ENCODE measurements around the gene TBRG4.

DNA sequence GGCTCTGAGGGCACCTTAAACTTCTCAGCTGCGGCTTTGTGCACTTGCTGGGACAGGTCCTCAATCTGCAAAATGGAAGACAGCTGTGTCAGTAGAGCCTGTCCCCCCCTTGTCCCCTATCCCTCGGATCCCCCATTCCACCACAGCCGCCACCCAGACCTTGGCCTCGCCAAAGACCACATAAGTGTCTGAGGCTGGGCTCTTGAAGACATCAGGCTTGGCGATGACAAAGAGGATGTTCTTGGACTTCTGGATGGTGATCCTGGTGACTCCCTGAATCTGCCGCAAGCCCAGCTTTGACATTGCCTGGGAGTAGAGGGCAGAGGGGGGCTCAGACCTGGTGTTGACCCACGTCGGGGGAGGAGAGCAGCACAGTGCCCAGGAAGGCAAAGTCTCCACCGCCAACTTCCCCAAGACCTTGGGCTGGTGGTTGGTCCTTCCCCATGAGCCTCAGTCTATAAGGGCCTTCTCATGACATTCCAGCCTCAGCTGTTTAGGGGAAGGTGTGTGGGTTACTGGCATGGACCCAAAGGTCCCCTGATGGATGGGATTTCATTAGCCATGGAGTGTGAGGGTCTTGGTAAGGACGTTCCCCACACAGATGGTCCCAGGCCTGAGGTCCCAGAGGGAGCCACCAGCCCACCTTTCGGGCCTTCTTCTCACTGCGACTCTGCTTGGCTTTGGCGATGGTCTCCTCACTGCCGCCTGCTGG lies 30.4 kb downstream of the TBRG4 start:
- no peak for TF ChIP-seq ZSCAN30 (tag by site-specific recombination; IDR thresholded peaks at IDR 0.05)
- TF ChIP-seq, protein P1, sequence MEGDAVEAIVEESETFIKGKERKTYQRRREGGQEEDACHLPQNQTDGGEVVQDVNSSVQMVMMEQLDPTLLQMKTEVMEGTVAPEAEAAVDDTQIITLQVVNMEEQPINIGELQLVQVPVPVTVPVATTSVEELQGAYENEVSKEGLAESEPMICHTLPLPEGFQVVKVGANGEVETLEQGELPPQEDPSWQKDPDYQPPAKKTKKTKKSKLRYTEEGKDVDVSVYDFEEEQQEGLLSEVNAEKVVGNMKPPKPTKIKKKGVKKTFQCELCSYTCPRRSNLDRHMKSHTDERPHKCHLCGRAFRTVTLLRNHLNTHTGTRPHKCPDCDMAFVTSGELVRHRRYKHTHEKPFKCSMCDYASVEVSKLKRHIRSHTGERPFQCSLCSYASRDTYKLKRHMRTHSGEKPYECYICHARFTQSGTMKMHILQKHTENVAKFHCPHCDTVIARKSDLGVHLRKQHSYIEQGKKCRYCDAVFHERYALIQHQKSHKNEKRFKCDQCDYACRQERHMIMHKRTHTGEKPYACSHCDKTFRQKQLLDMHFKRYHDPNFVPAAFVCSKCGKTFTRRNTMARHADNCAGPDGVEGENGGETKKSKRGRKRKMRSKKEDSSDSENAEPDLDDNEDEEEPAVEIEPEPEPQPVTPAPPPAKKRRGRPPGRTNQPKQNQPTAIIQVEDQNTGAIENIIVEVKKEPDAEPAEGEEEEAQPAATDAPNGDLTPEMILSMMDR (tag by site-specific recombination; IDR thresholded peaks at IDR 0.05): no peak
- no peak for TF ChIP-seq ZNF529 (tag by site-specific recombination; IDR thresholded peaks at IDR 0.05; ENCODE audit: insufficient replicate concordance)
- TF ChIP-seq ZBTB20 (tag by site-specific recombination; IDR thresholded peaks at IDR 0.05): no peak
- no peak for TF ChIP-seq YY1 (tag by site-specific recombination; IDR thresholded peaks at IDR 0.05)
- no peak for TF ChIP-seq ZNF23 (tag by site-specific recombination; IDR thresholded peaks at IDR 0.05; ENCODE audit: borderline replicate concordance)
- no peak for TF ChIP-seq ZNF776 (tag by site-specific recombination; IDR thresholded peaks at IDR 0.05; ENCODE audit: borderline replicate concordance)
- TF ChIP-seq, protein P2, sequence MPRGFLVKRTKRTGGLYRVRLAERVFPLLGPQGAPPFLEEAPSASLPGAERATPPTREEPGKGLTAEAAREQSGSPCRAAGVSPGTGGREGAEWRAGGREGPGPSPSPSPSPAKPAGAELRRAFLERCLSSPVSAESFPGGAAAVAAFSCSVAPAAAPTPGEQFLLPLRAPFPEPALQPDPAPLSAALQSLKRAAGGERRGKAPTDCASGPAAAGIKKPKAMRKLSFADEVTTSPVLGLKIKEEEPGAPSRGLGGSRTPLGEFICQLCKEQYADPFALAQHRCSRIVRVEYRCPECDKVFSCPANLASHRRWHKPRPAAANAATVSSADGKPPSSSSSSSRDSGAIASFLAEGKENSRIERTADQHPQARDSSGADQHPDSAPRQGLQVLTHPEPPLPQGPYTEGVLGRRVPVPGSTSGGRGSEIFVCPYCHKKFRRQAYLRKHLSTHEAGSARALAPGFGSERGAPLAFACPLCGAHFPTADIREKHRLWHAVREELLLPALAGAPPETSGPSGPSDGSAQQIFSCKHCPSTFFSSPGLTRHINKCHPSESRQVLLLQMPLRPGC (tag by site-specific recombination; IDR thresholded peaks at IDR 0.05): no peak
- TF ChIP-seq, protein P3, sequence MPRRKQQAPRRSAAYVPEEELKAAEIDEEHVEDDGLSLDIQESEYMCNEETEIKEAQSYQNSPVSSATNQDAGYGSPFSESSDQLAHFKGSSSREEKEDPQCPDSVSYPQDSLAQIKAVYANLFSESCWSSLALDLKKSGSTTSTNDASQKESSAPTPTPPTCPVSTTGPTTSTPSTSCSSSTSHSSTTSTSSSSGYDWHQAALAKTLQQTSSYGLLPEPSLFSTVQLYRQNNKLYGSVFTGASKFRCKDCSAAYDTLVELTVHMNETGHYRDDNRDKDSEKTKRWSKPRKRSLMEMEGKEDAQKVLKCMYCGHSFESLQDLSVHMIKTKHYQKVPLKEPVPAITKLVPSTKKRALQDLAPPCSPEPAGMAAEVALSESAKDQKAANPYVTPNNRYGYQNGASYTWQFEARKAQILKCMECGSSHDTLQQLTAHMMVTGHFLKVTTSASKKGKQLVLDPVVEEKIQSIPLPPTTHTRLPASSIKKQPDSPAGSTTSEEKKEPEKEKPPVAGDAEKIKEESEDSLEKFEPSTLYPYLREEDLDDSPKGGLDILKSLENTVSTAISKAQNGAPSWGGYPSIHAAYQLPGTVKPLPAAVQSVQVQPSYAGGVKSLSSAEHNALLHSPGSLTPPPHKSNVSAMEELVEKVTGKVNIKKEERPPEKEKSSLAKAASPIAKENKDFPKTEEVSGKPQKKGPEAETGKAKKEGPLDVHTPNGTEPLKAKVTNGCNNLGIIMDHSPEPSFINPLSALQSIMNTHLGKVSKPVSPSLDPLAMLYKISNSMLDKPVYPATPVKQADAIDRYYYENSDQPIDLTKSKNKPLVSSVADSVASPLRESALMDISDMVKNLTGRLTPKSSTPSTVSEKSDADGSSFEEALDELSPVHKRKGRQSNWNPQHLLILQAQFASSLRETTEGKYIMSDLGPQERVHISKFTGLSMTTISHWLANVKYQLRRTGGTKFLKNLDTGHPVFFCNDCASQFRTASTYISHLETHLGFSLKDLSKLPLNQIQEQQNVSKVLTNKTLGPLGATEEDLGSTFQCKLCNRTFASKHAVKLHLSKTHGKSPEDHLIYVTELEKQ (tag by site-specific recombination; IDR thresholded peaks at IDR 0.05; ENCODE audit: borderline replicate concordance): no peak
- TF ChIP-seq, protein P4, sequence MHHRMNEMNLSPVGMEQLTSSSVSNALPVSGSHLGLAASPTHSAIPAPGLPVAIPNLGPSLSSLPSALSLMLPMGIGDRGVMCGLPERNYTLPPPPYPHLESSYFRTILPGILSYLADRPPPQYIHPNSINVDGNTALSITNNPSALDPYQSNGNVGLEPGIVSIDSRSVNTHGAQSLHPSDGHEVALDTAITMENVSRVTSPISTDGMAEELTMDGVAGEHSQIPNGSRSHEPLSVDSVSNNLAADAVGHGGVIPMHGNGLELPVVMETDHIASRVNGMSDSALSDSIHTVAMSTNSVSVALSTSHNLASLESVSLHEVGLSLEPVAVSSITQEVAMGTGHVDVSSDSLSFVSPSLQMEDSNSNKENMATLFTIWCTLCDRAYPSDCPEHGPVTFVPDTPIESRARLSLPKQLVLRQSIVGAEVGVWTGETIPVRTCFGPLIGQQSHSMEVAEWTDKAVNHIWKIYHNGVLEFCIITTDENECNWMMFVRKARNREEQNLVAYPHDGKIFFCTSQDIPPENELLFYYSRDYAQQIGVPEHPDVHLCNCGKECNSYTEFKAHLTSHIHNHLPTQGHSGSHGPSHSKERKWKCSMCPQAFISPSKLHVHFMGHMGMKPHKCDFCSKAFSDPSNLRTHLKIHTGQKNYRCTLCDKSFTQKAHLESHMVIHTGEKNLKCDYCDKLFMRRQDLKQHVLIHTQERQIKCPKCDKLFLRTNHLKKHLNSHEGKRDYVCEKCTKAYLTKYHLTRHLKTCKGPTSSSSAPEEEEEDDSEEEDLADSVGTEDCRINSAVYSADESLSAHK (tag by site-specific recombination; IDR thresholded peaks at IDR 0.05): no peak
- TF ChIP-seq, protein P5, sequence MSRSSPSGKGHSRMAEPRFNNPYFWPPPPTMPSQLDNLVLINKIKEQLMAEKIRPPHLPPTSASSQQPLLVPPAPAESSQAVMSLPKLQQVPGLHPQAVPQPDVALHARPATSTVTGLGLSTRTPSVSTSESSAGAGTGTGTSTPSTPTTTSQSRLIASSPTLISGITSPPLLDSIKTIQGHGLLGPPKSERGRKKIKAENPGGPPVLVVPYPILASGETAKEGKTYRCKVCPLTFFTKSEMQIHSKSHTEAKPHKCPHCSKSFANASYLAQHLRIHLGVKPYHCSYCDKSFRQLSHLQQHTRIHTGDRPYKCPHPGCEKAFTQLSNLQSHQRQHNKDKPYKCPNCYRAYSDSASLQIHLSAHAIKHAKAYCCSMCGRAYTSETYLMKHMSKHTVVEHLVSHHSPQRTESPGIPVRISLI (tag by site-specific recombination; IDR thresholded peaks at IDR 0.05): no peak
- TF ChIP-seq, protein P6, sequence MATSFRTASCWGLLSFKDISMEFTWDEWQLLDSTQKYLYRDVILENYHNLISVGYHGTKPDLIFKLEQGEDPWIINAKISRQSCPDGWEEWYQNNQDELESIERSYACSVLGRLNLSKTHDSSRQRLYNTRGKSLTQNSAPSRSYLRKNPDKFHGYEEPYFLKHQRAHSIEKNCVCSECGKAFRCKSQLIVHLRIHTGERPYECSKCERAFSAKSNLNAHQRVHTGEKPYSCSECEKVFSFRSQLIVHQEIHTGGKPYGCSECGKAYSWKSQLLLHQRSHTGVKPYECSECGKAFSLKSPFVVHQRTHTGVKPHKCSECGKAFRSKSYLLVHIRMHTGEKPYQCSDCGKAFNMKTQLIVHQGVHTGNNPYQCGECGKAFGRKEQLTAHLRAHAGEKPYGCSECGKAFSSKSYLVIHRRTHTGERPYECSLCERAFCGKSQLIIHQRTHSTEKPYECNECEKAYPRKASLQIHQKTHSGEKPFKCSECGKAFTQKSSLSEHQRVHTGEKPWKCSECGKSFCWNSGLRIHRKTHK (tag by site-specific recombination; IDR thresholded peaks at IDR 0.05): no peak
- TF ChIP-seq, protein P7, sequence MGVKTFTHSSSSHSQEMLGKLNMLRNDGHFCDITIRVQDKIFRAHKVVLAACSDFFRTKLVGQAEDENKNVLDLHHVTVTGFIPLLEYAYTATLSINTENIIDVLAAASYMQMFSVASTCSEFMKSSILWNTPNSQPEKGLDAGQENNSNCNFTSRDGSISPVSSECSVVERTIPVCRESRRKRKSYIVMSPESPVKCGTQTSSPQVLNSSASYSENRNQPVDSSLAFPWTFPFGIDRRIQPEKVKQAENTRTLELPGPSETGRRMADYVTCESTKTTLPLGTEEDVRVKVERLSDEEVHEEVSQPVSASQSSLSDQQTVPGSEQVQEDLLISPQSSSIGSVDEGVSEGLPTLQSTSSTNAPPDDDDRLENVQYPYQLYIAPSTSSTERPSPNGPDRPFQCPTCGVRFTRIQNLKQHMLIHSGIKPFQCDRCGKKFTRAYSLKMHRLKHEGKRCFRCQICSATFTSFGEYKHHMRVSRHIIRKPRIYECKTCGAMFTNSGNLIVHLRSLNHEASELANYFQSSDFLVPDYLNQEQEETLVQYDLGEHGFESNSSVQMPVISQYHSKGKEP (tag by site-specific recombination; IDR thresholded peaks at IDR 0.05): no peak

Measured in HEK293 (cell line).